HepG2 (cell line): ENCODE results near the gene NKD1. TPM values are rescaled to one million over a fixed set of nuclear protein-coding genes. Genes with fewer than 3 reads are reported as not detected.

Source experiments
- CREB1 ChIP-seq, 2 experiments: fragments of 450-650 bp in 1 of 2; IDR thresholded peaks; 2 replicates each; pipeline ENCODE4 v1.6.1; 2016 to 2017; ENCODE audit warnings: control low read depth in 1 of 2, mild to moderate bottlenecking in 1 of 2, missing compliant biosample characterization in 1 of 2, missing genetic modification characterization in 1 of 2
- EP300 ChIP-seq, 3 experiments: sonication (generic) in 1 of 3; formaldehyde crosslinking in 1 of 3; IDR thresholded peaks; 2 replicates each; pipeline versions ENCODE4 v1.5.1 to v1.6.1; 2011 to 2020; ENCODE audit warnings: low read depth in 2 of 3, low read length in 2 of 3, borderline replicate concordance in 1 of 3, improper control_type of control experiment in 1 of 3, mild to moderate bottlenecking in 1 of 3, missing genetic modification reagents in 1 of 3, moderate library complexity in 1 of 3
- GABPB1 ChIP-seq: IDR thresholded peaks from 2 replicates; pipeline ENCODE4 v1.6.1; 2016; ENCODE audit warnings: mild to moderate bottlenecking, missing genetic modification reagents, moderate library complexity, missing compliant biosample characterization
- HDAC1 ChIP-seq: sonication (generic); formaldehyde crosslinking; IDR thresholded peaks from 2 replicates; pipeline ENCODE4 v1.5.1; 2020; ENCODE audit warnings: mild to moderate bottlenecking, missing genetic modification reagents
- RFXAP ChIP-seq: sonication (generic); formaldehyde crosslinking; IDR thresholded peaks from 2 replicates; pipeline ENCODE4 v1.4.0; 2020; ENCODE audit warnings: missing genetic modification reagents, borderline replicate concordance
- SOX5 ChIP-seq: IDR thresholded peaks from 2 replicates; pipeline ENCODE4 v1.6.1; 2016; ENCODE audit warnings: borderline replicate concordance
- ZNF12 ChIP-seq: sonication (generic); formaldehyde crosslinking; IDR thresholded peaks from 2 replicates; pipeline ENCODE4 v1.5.0; 2020; ENCODE audit warnings: missing genetic modification reagents
- polyA plus RNA-seq, 8 experiments: library from polyadenylated mRNA; depleted of rRNA in 3 of 8; stranded (reverse) in 7 of 8; unstranded in 1 of 8; fragments of >200 nt; fragmentation: Illumina TruSeq in 4 of 8; extraction: Trizol in 4 of 8; gene quantifications; 2 replicates each; pipeline versions ENCODE4 v1.2.1 to v1.2.3, GENCODE V29; 2011 to 2016; ENCODE audit warnings: low read depth in 4 of 8, missing spikeins in 1 of 8, mixed read lengths in 1 of 8; ENCODE audit not compliant: insufficient read depth in 1 of 8
- total RNA-seq, 5 experiments: library from RNA; depleted of rRNA; stranded (reverse); fragments of >200 nt; fragmentation: Illumina TruSeq; extraction: Trizol; gene quantifications; 2 replicates each; pipeline ENCODE4 v1.2.3, GENCODE V29; 2016; ENCODE audit warnings: low read depth in 1 of 5
- TF ChIP-seq, protein P1 (sequence below): sonication (generic); formaldehyde crosslinking; IDR thresholded peaks from 2 replicates; pipeline ENCODE4 v1.4.0; 2020; ENCODE audit warnings: missing genetic modification reagents, borderline replicate concordance
- TF ChIP-seq, protein P2 (sequence below): IDR thresholded peaks from 2 replicates; pipeline ENCODE4 v1.6.1; 2018; ENCODE audit warnings: missing genetic modification reagents, mild to moderate bottlenecking, missing compliant biosample characterization
- TF ChIP-seq, protein P3 (sequence below): sonication (generic); formaldehyde crosslinking; IDR thresholded peaks from 2 replicates; pipeline ENCODE4 v1.4.0; 2020; ENCODE audit warnings: missing genetic modification reagents
- TF ChIP-seq, protein P4 (sequence below): sonication (generic); formaldehyde crosslinking; IDR thresholded peaks from 2 replicates; pipeline ENCODE4 v1.5.0; 2020; ENCODE audit warnings: mild to moderate bottlenecking, missing genetic modification reagents
- TF ChIP-seq, protein P5 (sequence below): sonication (generic); formaldehyde crosslinking; IDR thresholded peaks from 2 replicates; pipeline ENCODE4 v1.4.0; 2020; ENCODE audit warnings: missing genetic modification reagents
- TF ChIP-seq, protein P6 (sequence below): sonication (generic); formaldehyde crosslinking; IDR thresholded peaks from 2 replicates; pipeline ENCODE4 v1.5.0; 2020; ENCODE audit warnings: mild to moderate bottlenecking, missing genetic modification reagents, borderline replicate concordance

The NKD1 gene
- total and polyA plus RNA-seq, 2 of the 13 experiments (the other 11 are each of a cell fraction or from before 2014, with no cell fraction given): 70.4 to 121 TPM

DNA sequence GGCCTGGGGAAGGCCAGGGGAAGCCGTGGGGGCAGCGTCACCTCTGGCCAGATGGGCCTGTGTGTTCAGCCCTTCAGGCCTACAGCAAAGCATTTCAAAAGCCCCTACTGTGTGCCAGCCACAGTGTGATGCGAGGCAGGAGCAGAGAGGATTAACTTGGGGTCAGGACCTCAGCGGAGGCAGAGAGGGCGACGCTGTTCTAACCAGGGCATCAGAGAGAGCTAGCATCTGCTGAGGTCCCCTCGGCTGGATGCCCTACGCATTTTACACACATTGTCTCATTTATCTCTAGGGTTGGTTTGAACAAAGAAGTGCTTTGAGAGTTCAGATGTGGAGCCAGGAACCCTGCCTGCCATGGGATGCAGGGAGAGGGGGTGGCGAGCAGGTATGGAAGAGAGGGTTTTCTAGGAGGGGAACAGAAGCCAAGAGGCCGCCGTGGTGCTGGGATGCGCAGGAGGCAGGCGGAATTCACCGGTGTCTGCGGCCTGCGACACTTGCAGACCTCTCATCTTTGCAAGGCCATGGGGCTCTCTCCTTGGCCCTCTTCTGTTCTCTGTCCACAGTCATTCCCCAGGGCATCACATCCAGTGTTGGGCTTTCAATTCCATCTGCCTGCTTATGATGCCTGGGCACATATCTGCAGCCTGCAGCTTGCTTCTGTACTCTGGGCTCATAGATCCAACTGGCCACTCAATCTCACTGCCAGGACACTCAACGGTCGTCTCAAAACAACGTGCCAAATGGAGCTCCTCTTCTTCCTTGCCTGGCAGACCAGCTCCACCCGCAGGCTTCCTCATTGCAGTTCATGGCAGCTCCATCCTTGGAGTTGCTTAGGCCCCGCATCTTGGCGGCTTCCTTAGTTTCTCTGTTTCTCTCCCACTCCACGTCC lies 8.1 kb upstream of the NKD1 start (continued):
- TF ChIP-seq, protein P1, sequence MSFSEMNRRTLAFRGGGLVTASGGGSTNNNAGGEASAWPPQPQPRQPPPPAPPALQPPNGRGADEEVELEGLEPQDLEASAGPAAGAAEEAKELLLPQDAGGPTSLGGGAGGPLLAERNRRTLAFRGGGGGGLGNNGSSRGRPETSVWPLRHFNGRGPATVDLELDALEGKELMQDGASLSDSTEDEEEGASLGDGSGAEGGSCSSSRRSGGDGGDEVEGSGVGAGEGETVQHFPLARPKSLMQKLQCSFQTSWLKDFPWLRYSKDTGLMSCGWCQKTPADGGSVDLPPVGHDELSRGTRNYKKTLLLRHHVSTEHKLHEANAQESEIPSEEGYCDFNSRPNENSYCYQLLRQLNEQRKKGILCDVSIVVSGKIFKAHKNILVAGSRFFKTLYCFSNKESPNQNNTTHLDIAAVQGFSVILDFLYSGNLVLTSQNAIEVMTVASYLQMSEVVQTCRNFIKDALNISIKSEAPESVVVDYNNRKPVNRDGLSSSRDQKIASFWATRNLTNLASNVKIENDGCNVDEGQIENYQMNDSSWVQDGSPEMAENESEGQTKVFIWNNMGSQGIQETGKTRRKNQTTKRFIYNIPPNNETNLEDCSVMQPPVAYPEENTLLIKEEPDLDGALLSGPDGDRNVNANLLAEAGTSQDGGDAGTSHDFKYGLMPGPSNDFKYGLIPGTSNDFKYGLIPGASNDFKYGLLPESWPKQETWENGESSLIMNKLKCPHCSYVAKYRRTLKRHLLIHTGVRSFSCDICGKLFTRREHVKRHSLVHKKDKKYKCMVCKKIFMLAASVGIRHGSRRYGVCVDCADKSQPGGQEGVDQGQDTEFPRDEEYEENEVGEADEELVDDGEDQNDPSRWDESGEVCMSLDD (CRISPR knock-in tag): no peak
- TF ChIP-seq RFXAP (CRISPR knock-in tag): no peak
- TF ChIP-seq, protein P2, sequence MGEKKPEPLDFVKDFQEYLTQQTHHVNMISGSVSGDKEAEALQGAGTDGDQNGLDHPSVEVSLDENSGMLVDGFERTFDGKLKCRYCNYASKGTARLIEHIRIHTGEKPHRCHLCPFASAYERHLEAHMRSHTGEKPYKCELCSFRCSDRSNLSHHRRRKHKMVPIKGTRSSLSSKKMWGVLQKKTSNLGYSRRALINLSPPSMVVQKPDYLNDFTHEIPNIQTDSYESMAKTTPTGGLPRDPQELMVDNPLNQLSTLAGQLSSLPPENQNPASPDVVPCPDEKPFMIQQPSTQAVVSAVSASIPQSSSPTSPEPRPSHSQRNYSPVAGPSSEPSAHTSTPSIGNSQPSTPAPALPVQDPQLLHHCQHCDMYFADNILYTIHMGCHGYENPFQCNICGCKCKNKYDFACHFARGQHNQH: no peak
- TF ChIP-seq SOX5 (CRISPR knock-in tag): peak; percentile 59
- TF ChIP-seq EP300 (IDR thresholded peaks at IDR 0.05; ENCODE audit: low read depth in 2 of 2, low read length in 2 of 2): no peak
- TF ChIP-seq EP300 (CRISPR knock-in tag; IDR thresholded peaks at IDR 0.05; ENCODE audit: borderline replicate concordance): no peak
- TF ChIP-seq, protein P3, sequence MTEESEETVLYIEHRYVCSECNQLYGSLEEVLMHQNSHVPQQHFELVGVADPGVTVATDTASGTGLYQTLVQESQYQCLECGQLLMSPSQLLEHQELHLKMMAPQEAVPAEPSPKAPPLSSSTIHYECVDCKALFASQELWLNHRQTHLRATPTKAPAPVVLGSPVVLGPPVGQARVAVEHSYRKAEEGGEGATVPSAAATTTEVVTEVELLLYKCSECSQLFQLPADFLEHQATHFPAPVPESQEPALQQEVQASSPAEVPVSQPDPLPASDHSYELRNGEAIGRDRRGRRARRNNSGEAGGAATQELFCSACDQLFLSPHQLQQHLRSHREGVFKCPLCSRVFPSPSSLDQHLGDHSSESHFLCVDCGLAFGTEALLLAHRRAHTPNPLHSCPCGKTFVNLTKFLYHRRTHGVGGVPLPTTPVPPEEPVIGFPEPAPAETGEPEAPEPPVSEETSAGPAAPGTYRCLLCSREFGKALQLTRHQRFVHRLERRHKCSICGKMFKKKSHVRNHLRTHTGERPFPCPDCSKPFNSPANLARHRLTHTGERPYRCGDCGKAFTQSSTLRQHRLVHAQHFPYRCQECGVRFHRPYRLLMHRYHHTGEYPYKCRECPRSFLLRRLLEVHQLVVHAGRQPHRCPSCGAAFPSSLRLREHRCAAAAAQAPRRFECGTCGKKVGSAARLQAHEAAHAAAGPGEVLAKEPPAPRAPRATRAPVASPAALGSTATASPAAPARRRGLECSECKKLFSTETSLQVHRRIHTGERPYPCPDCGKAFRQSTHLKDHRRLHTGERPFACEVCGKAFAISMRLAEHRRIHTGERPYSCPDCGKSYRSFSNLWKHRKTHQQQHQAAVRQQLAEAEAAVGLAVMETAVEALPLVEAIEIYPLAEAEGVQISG: no peak; the same call in 1 of the 2 replicates
- TF ChIP-seq, protein P4, sequence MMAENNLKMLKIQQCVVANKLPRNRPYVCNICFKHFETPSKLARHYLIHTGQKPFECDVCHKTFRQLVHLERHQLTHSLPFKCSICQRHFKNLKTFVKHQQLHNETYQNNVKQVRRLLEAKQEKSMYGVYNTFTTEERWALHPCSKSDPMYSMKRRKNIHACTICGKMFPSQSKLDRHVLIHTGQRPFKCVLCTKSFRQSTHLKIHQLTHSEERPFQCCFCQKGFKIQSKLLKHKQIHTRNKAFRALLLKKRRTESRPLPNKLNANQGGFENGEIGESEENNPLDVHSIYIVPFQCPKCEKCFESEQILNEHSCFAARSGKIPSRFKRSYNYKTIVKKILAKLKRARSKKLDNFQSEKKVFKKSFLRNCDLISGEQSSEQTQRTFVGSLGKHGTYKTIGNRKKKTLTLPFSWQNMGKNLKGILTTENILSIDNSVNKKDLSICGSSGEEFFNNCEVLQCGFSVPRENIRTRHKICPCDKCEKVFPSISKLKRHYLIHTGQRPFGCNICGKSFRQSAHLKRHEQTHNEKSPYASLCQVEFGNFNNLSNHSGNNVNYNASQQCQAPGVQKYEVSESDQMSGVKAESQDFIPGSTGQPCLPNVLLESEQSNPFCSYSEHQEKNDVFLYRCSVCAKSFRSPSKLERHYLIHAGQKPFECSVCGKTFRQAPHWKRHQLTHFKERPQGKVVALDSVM (CRISPR knock-in tag): no peak
- no peak for TF ChIP-seq HDAC1 (CRISPR knock-in tag)
- TF ChIP-seq, protein P5, sequence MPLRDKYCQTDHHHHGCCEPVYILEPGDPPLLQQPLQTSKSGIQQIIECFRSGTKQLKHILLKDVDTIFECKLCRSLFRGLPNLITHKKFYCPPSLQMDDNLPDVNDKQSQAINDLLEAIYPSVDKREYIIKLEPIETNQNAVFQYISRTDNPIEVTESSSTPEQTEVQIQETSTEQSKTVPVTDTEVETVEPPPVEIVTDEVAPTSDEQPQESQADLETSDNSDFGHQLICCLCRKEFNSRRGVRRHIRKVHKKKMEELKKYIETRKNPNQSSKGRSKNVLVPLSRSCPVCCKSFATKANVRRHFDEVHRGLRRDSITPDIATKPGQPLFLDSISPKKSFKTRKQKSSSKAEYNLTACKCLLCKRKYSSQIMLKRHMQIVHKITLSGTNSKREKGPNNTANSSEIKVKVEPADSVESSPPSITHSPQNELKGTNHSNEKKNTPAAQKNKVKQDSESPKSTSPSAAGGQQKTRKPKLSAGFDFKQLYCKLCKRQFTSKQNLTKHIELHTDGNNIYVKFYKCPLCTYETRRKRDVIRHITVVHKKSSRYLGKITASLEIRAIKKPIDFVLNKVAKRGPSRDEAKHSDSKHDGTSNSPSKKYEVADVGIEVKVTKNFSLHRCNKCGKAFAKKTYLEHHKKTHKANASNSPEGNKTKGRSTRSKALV (CRISPR knock-in tag): no peak
- TF ChIP-seq GABPB1 (CRISPR knock-in tag): no peak
- no peak for TF ChIP-seq CREB1 (IDR thresholded peaks at IDR 0.05)
- TF ChIP-seq CREB1 (CRISPR knock-in tag; IDR thresholded peaks at IDR 0.05): no peak
- TF ChIP-seq, protein P6, sequence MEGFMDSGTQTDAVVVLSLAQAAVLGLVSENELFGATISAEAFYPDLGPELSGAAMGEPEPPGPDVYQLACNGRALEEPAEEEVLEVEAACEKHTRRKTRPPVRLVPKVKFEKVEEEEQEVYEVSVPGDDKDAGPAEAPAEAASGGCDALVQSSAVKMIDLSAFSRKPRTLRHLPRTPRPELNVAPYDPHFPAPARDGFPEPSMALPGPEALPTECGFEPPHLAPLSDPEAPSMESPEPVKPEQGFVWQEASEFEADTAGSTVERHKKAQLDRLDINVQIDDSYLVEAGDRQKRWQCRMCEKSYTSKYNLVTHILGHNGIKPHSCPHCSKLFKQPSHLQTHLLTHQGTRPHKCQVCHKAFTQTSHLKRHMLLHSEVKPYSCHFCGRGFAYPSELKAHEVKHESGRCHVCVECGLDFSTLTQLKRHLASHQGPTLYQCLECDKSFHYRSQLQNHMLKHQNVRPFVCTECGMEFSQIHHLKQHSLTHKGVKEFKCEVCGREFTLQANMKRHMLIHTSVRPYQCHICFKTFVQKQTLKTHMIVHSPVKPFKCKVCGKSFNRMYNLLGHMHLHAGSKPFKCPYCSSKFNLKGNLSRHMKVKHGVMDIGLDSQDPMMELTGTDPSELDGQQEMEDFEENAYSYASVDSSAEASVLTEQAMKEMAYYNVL: no peak
- TF ChIP-seq ZNF12 (CRISPR knock-in tag): no peak
